Neural cell (in vitro differentiated cells): Measurements from ENCODE around the gene MCM7. TPM values are rescaled to one million over a fixed set of nuclear protein-coding genes. Genes with fewer than 3 reads are reported as not detected.

ENCODE experiments used
- H2AFZ ChIP-seq: fragments of 200-600, 300-800 bp; sonication (generic), shearing (Covaris generic); 2 replicates; pipeline ENCODE4 v1.6.0; 2014; ENCODE audit warnings: low read depth, mild to moderate bottlenecking, antibody characterized with exemption, low read length, moderate library complexity
- H3F3A ChIP-seq: fragments of 200-600 bp; shearing (Covaris generic); 2 replicates; pipeline ENCODE4 v1.6.1; 2016; ENCODE audit warnings: mild to moderate bottlenecking, moderate library complexity, mixed read lengths, antibody characterized with exemption, low read length; ENCODE audit not compliant: insufficient read depth, poor library complexity, severe bottlenecking
- H3K27ac ChIP-seq: fragments of 200-600, 300-800 bp; sonication (generic), shearing (Covaris generic); 2 replicates; pipeline ENCODE4 v1.5.1; 2014; ENCODE audit warnings: mild to moderate bottlenecking, low read length, moderate library complexity
- H3K27me3 ChIP-seq: fragments of 300-800, 200-600 bp; sonication (generic), shearing (Covaris generic); 2 replicates; pipeline ENCODE4 v1.6.0; 2014; ENCODE audit warnings: mild to moderate bottlenecking, low read depth, low read length, moderate library complexity; ENCODE audit not compliant: insufficient read depth
- H3K36me3 ChIP-seq: fragments of 300-800, 200-600 bp; sonication (generic), shearing (Covaris generic); 2 replicates; pipeline ENCODE4 v1.5.1; 2014; ENCODE audit warnings: mild to moderate bottlenecking, antibody characterized with exemption, low read length, moderate library complexity; ENCODE audit not compliant: insufficient read depth
- H3K4me2 ChIP-seq: fragments of 300-800, 200-600 bp; sonication (generic), shearing (Covaris generic); 2 replicates; pipeline ENCODE4 v1.6.0; 2014; ENCODE audit warnings: mild to moderate bottlenecking, low read length
- H3K4me3 ChIP-seq: fragments of 300-800, 200-600 bp; sonication (generic), shearing (Covaris generic); 2 replicates; pipeline ENCODE4 v1.5.1; 2014; ENCODE audit warnings: mild to moderate bottlenecking, low read length, moderate library complexity
- H3K79me2 ChIP-seq: fragments of 200-600 bp; shearing (Covaris generic); replicated peaks from 2 replicates; pipeline ENCODE4 v1.6.0; 2014; ENCODE audit warnings: mild to moderate bottlenecking, low read length, moderate library complexity; ENCODE audit not compliant: insufficient read depth
- H3K9ac ChIP-seq: fragments of 300-800, 200-600 bp; sonication (generic), shearing (Covaris generic); 2 replicates; pipeline ENCODE4 v1.6.1; 2016; ENCODE audit warnings: mild to moderate bottlenecking, low read length, mixed read lengths
- H3K9me2 ChIP-seq: fragments of 200-600 bp; shearing (Covaris generic); 2 replicates; pipeline ENCODE4 v1.6.1; 2016; ENCODE audit warnings: mild to moderate bottlenecking, low read length, mixed read lengths; ENCODE audit not compliant: insufficient read depth
- H3K9me3 ChIP-seq: fragments of 200-600, 300-800 bp; sonication (generic), shearing (Covaris generic); 2 replicates; pipeline ENCODE4 v1.6.1; 2016; ENCODE audit warnings: mild to moderate bottlenecking, mixed run types, low read length, moderate library complexity, mixed read lengths
- H4K20me1 ChIP-seq: fragments of 200-600 bp; shearing (Covaris generic); 2 replicates; pipeline ENCODE4 v1.6.1; 2016; ENCODE audit warnings: mild to moderate bottlenecking, mixed run types; ENCODE audit not compliant: insufficient read depth
- CTCF ChIP-seq: fragments of 450-650 bp; IDR thresholded peaks from 2 replicates; pipeline ENCODE4 v1.5.1; 2014; ENCODE audit warnings: antibody characterized with exemption, mild to moderate bottlenecking, moderate library complexity; ENCODE audit not compliant: poor library complexity, severe bottlenecking
- EP300 ChIP-seq: fragments of 450-650 bp; conservative IDR thresholded peaks from 2 replicates; pipeline ENCODE4 v1.6.1; 2014; ENCODE audit warnings: antibody characterized with exemption, mild to moderate bottlenecking, moderate library complexity; ENCODE audit not compliant: poor library complexity, severe bottlenecking
- EZH2 ChIP-seq: fragments of 200-600, 300-800 bp; shearing (Covaris generic), sonication (generic); IDR thresholded peaks from 2 replicates; pipeline ENCODE4 v1.6.1; 2014; ENCODE audit warnings: antibody characterized with exemption, low read length, borderline replicate concordance, mild to moderate bottlenecking; ENCODE audit not compliant: insufficient read depth, poor library complexity, severe bottlenecking
- MXI1 ChIP-seq: fragments of 450-650 bp; conservative IDR thresholded peaks from 2 replicates; pipeline ENCODE4 v1.6.1; 2014; ENCODE audit warnings: antibody characterized with exemption, mild to moderate bottlenecking; ENCODE audit not compliant: poor library complexity, severe bottlenecking
- POLR2AphosphoS5 ChIP-seq: IDR thresholded peaks from 2 replicates; pipeline ENCODE4 v1.6.1; 2012
- RAD21 ChIP-seq: fragments of 450-650 bp; conservative IDR thresholded peaks from 2 replicates; pipeline ENCODE4 v1.6.1; 2014; ENCODE audit warnings: antibody characterized with exemption, mild to moderate bottlenecking, moderate library complexity
- REST ChIP-seq: IDR thresholded peaks from 2 replicates; pipeline ENCODE4 v1.6.1; 2012; ENCODE audit warnings: borderline replicate concordance
- SMC3 ChIP-seq: fragments of 450-650 bp; conservative IDR thresholded peaks from 2 replicates; pipeline ENCODE4 v1.6.1; 2014; ENCODE audit warnings: antibody characterized with exemption, mild to moderate bottlenecking, moderate library complexity; ENCODE audit not compliant: poor library complexity
- TAF1 ChIP-seq: IDR thresholded peaks from 2 replicates; pipeline ENCODE4 v1.6.1; 2012; ENCODE audit warnings: low read depth
- polyA plus RNA-seq: library from polyadenylated mRNA; depleted of rRNA; stranded (reverse); fragments of >200 nt; gene quantifications from 2 replicates; pipeline ENCODE4 v1.2.3, GENCODE V29; 2014

Gene MCM7
- polyA plus RNA-seq, 1 donor from 2014 or later: 146 TPM

- Histone ChIP-seq H3K9me2 (no peaks in the 10 kb centered on the region), H3K9ac (peak within 1 kb of the TSS; percentile 92), H3K27ac (peak within 1 kb of the TSS; percentile 97), H3K4me2 (peak within 1 kb of the TSS; percentile 80), H2AFZ (peak within 1 kb of the TSS; percentile 46), H4K20me1 (no peaks in the 10 kb centered on the region), H3K9me3 (no peaks in the 10 kb centered on the region), H3K4me3 (peak within 1 kb of the TSS; percentile 87), H3F3A (peaks cover 3% of the 10 kb centered on the region), H3K36me3 (peaks cover 7% of the 10 kb centered on the region), H3K79me2 (no peaks in the 10 kb centered on the region), H3K27me3 (no peaks in the 10 kb centered on the region)
- peak; percentile 79 for TF ChIP-seq POLR2AphosphoS5
- peak; percentile 41 for TF ChIP-seq SMC3
- no peak for TF ChIP-seq CTCF
- peak; percentile 60 for TF ChIP-seq MXI1
- TF ChIP-seq RAD21: no peak
- peak; percentile 92 for TF ChIP-seq TAF1
- TF ChIP-seq EP300: peak; percentile 9
- TF ChIP-seq REST: peak; percentile 81
- no peak for TF ChIP-seq EZH2
These were observed 26.0 kb upstream of the MCM7 start, which contains the start of gene MBLAC1 for GRCh38 chr7:100126931-100127865. TSS of gene MBLAC1 (plus strand) at chr7:100126967. CDS start at chr7:100127396, 429 bp downstream.

- H3K27ac ChIP-seq: peak overlapping the region; percentile 97
- TF ChIP-seq EP300 (no peak), SMC3 (no peak), REST (no peak), TAF1 (no peak), CTCF (peak; percentile 27), MXI1 (no peak), RAD21 (no peak), EZH2 (no peak), POLR2AphosphoS5 (no peak)
- no peaks in the 10 kb centered on the region for H3K79me2 ChIP-seq
- H3K36me3 ChIP-seq: peaks cover 8% of the 10 kb centered on the region
- H3K9ac ChIP-seq: peak overlapping the region; percentile 92
- H3K4me3 ChIP-seq: peak overlapping the region; percentile 87
- H3K9me3 ChIP-seq: no peaks in the 10 kb centered on the region
- no peaks in the 10 kb centered on the region for H4K20me1 ChIP-seq
- peak overlapping the region; percentile 46 for H2AFZ ChIP-seq
- H3K27me3 ChIP-seq: no peaks in the 10 kb centered on the region
- no peaks in the 10 kb centered on the region for H3K9me2 ChIP-seq
- peaks cover 3% of the 10 kb centered on the region for H3F3A ChIP-seq
- peak overlapping the region; percentile 80 for H3K4me2 ChIP-seq
These were observed 25.2 kb upstream of the MCM7 start for GRCh38 chr7:100126239-100126930.
